OCI-LY3 (cell line): Measurements from ENCODE around the gene OR1F1.

Experiments used
- H2AFZ ChIP-seq: fragments of 200-600, 300-600 bp; shearing (Covaris generic); 2 replicates; pipeline ENCODE4 v1.6.0; 2014; ENCODE audit warnings: antibody characterized with exemption, low read depth, low read length
- H3K27ac ChIP-seq: fragments of 200-600, 300-600 bp; sonication (generic); 2 replicates; pipeline ENCODE4 v1.5.1; 2014; ENCODE audit warnings: mild to moderate bottlenecking, low read length, moderate library complexity, mixed read lengths
- H3K27me3 ChIP-seq: fragments of 200-600, 300-600 bp; sonication (generic); 2 replicates; pipeline ENCODE4 v1.6.1; 2014; ENCODE audit warnings: low read depth, low read length, mixed read lengths
- H3K36me3 ChIP-seq: fragments of 200-600, 300-600 bp; sonication (generic); replicated peaks from 2 replicates; pipeline ENCODE3; 2014; ENCODE audit warnings: low read depth, low read length, mixed read lengths
- H3K4me1 ChIP-seq: fragments of 300-600, 200-600 bp; sonication (generic); 2 replicates; pipeline ENCODE4 v1.6.1; 2014; ENCODE audit warnings: low read length, mixed read lengths
- H3K4me2 ChIP-seq: fragments of 200-600, 300-600 bp; sonication (generic); 2 replicates; pipeline ENCODE4 v1.6.1; 2014; ENCODE audit warnings: low read length, mixed read lengths
- H3K4me3 ChIP-seq: fragments of 300-600, 200-600 bp; sonication (generic); 2 replicates; pipeline ENCODE4 v1.5.1; 2014; ENCODE audit warnings: antibody characterized with exemption, mild to moderate bottlenecking, low read length, moderate library complexity
- H3K79me2 ChIP-seq: fragments of 300-600, 200-600 bp; shearing (Covaris generic); 2 replicates; pipeline ENCODE4 v1.6.1; 2014; ENCODE audit warnings: mild to moderate bottlenecking, low read length, mixed read lengths
- H3K9ac ChIP-seq: fragments of 300-600, 200-600 bp; shearing (Covaris generic); 2 replicates; pipeline ENCODE4 v1.6.0; 2014; ENCODE audit warnings: mild to moderate bottlenecking, low read length, moderate library complexity
- H3K9me3 ChIP-seq: fragments of 200-600, 300-600 bp; shearing (Covaris generic); 2 replicates; pipeline ENCODE4 v1.6.1; 2014; ENCODE audit warnings: low read length, mixed read lengths; ENCODE audit not compliant: insufficient read depth
- H4K20me1 ChIP-seq: fragments of 200-600, 300-600 bp; sonication (generic); 2 replicates; pipeline ENCODE4 v1.6.1; 2016; ENCODE audit warnings: low read length, mixed read lengths; ENCODE audit not compliant: insufficient read depth
- CTCF ChIP-seq: fragments of 200-600, 300-600 bp; sonication (generic); IDR thresholded peaks from 2 replicates; pipeline ENCODE4 v1.5.1; 2014; ENCODE audit warnings: antibody characterized with exemption, low read length, low read depth
- EZH2phosphoT487 ChIP-seq: fragments of 200-600 bp; shearing (Covaris generic); IDR thresholded peaks from 2 replicates; pipeline ENCODE4 v1.6.1; 2018; ENCODE audit warnings: antibody characterized with exemption, mixed run types, low read depth

The OR1F1 gene

DNA sequence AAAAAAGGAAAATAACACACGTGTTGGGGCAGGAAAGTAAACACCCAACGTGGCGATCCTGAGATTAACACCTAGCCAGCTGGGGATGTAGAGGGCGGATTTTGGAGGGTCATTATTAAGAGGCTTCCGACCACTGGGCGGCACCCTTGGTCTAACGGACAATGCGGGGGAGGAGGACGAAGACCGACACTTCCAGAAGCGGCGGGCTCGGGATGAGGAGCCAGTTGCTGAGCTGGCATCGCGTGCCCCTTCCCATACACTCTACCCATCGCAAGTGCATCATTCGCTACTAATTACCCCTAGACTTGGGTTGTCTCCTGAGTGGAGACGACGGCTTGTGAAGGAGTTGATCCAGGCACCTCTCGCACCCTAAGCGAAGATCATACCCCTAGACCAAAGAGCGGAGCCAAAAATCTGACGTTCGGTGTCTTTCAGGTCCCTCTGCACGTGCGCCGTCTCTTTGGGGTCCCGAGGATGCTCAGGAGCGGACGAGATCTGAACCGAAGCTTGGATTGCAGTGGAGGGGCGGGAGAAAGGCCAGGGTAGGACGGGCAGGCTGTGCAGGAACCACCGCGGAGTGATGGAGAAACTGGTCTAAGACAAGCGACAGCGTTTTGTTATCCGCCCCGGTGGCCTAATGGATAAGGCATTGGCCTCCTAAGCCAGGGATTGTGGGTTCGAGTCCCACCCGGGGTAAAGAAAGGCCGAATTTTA is 35.6 kb upstream of the OR1F1 start:
- H4K20me1 ChIP-seq, result no peaks in the 10 kb centered on the region
- no peaks in the 10 kb centered on the region for H3K27me3 ChIP-seq
- peak overlapping the region; percentile 85 for H3K4me3 ChIP-seq
- H3K9me3 ChIP-seq, result no peaks in the 10 kb centered on the region
- peak overlapping the region; percentile 43; the same call in 1 of the 2 replicates for H2AFZ ChIP-seq
- no peak for TF ChIP-seq EZH2phosphoT487
- peak; percentile 59 for TF ChIP-seq CTCF
- peak overlapping the region; percentile 40 for H3K9ac ChIP-seq
- H3K4me2 ChIP-seq, result peak overlapping the region; percentile 81
- H3K4me1 ChIP-seq, result peaks cover 6% of the 10 kb centered on the region; the same call in 1 of the 2 replicates
- H3K36me3 ChIP-seq, result no peaks in the 10 kb centered on the region
- peak overlapping the region; percentile 39 for H3K27ac ChIP-seq
- H3K79me2 ChIP-seq, result no peaks in the 10 kb centered on the region

- peaks cover 6% of the 10 kb centered on the region; the same call in 1 of the 2 replicates for H3K4me1 ChIP-seq
- H3K9ac ChIP-seq, result no peak overlapping the region
- peak overlapping the region; percentile 81; the same call in 1 of the 2 replicates for H3K4me2 ChIP-seq
- no peak overlapping the region for H2AFZ ChIP-seq
- H4K20me1 ChIP-seq, result no peaks in the 10 kb centered on the region
- no peak for TF ChIP-seq CTCF
- TF ChIP-seq EZH2phosphoT487, result no peak
- H3K36me3 ChIP-seq, result no peaks in the 10 kb centered on the region
- peak overlapping the region; percentile 39; the same call in 1 of the 2 replicates for H3K27ac ChIP-seq
- no peaks in the 10 kb centered on the region for H3K27me3 ChIP-seq
- H3K9me3 ChIP-seq, result no peaks in the 10 kb centered on the region
- H3K4me3 ChIP-seq, result peak overlapping the region; percentile 85; the same call in 1 of the 2 replicates
- no peaks in the 10 kb centered on the region for H3K79me2 ChIP-seq
These were observed 35.0 kb upstream of the OR1F1 start for GRCh38 chr16:3152991-3153368.

DNA sequence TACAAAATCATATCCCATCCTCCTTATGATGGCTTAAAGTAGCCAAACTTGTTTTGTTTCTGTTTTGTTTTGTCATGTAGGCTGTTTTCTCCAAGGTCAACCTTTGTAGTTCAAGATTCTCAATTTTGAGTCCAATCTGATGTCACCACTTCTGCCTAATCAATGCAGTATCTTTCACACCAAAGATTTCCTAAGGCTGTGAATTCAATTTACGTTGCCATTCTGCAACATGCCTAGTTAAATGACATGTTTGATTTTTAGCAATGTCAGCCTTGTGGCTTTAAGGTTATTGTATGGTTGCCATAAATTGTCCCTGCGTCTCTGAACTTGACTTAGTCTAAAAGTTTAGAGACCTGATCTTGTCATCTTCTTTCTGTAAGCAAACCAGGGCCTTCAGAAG is 32.8 kb upstream of the OR1F1 start:
- no peaks in the 10 kb centered on the region for H3K27me3 ChIP-seq
- H3K4me2 ChIP-seq, result no peak overlapping the region

More for the DNA sequence above, 32.8 kb upstream of the OR1F1 start:
- H4K20me1 ChIP-seq, result no peaks in the 10 kb centered on the region
- no peak overlapping the region for H2AFZ ChIP-seq
- H3K9ac ChIP-seq, result no peak overlapping the region
- no peak overlapping the region for H3K4me3 ChIP-seq
- H3K9me3 ChIP-seq, result no peaks in the 10 kb centered on the region
- no peaks in the 10 kb centered on the region for H3K79me2 ChIP-seq
- no peaks in the 10 kb centered on the region for H3K36me3 ChIP-seq
- H3K4me1 ChIP-seq, result peaks cover 5% of the 10 kb centered on the region; the same call in 1 of the 2 replicates
- TF ChIP-seq CTCF (no peak), EZH2phosphoT487 (no peak)
- H3K27ac ChIP-seq, result no peak overlapping the region
